COLO668 (cell line): ENCODE results near the gene HERC2.

ENCODE experiments used
- DNase-seq: peaks from one replicate; lab custom pipeline; 2025; ENCODE audit not compliant: unreplicated experiment; lab: John Stamatoyannopoulos, UW

HERC2 gene

GRCh38 chr15:28116521-28117431, 205.2 kb downstream of the HERC2 start:
- no peak for DNase-seq

GRCh38 chr15:28115871-28116270, 206.1 kb downstream of the HERC2 start:
- no peak for DNase-seq

- DNase-seq: no peak
These were observed 207.0 kb downstream of the HERC2 start for GRCh38 chr15:28114721-28115622.

- DNase-seq: no peak
These were observed 207.9 kb downstream of the HERC2 start for GRCh38 chr15:28114114-28114455.

- no peak for DNase-seq
These were observed 208.4 kb downstream of the HERC2 start for GRCh38 chr15:28113394-28114113.

- no peak for DNase-seq
These were observed 209.0 kb downstream of the HERC2 start for GRCh38 chr15:28112962-28113361.

GRCh38 chr15:28112101-28112760, 209.7 kb downstream of the HERC2 start:
- no peak for DNase-seq

- DNase-seq: no peak
These were observed 210.4 kb downstream of the HERC2 start for GRCh38 chr15:28111543-28111942.

GRCh38 chr15:28110481-28110881, 211.5 kb downstream of the HERC2 start:
- no peak for DNase-seq

- no peak for DNase-seq
These were observed 212.1 kb downstream of the HERC2 start for GRCh38 chr15:28109626-28110455.

GRCh38 chr15:28107904-28108275, 214.1 kb downstream of the HERC2 start:
- no peak for DNase-seq

GRCh38 chr15:28107111-28107903, 214.7 kb downstream of the HERC2 start:
- DNase-seq: no peak

GRCh38 chr15:28106294-28107110, 215.5 kb downstream of the HERC2 start:
- peak; percentile 10 for DNase-seq

- no peak for DNase-seq
These were observed 216.2 kb downstream of the HERC2 start for GRCh38 chr15:28105793-28106192.

GRCh38 chr15:28105224-28105791, 216.7 kb downstream of the HERC2 start:
- no peak for DNase-seq

GRCh38 chr15:28104326-28104725, 217.7 kb downstream of the HERC2 start:
- no peak for DNase-seq

GRCh38 chr15:28103831-28104230, 218.1 kb downstream of the HERC2 start:
- no peak for DNase-seq

GRCh38 chr15:28101983-28102441, 220.0 kb downstream of the HERC2 start:
- no peak for DNase-seq
